HG02588 (cell line): ENCODE measurements around the gene HORMAD1.
A peak's percentile ranks its signal among the peaks of the same experiment; 100 is the strongest.
"Not testable (repeated sequence)": the region's sequence is repeated elsewhere in the genome, so short reads cannot be mapped to it uniquely, and the experiment has no call there.

Experiments used
- ATAC-seq: cut with Tn5 transposase; IDR thresholded peaks from one replicate; pipeline ENCODE4 v1.9.1; 2021; ENCODE audit warnings: mild to moderate bottlenecking, moderate library complexity; ENCODE audit not compliant: unreplicated experiment

HORMAD1 gene

DNA sequence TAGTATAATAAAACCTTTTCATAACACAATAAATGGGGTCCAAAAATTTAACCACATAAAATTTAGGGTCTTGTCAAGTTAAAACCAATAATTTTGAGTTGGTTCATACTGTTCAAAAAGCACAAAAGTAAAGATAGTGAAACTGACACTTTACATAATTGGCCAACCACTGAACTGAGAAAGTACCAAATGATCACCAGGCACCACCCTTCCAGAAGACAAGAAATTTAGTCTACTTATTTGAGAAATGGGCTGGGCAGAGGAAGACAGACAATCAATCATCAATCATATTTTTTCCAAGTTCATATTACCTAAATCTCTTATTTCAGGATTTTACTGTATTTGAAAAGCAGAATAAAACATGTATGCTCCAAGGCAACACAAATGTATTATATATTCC, 17.3 kb downstream of the HORMAD1 start:
- no peak for ATAC-seq

DNA sequence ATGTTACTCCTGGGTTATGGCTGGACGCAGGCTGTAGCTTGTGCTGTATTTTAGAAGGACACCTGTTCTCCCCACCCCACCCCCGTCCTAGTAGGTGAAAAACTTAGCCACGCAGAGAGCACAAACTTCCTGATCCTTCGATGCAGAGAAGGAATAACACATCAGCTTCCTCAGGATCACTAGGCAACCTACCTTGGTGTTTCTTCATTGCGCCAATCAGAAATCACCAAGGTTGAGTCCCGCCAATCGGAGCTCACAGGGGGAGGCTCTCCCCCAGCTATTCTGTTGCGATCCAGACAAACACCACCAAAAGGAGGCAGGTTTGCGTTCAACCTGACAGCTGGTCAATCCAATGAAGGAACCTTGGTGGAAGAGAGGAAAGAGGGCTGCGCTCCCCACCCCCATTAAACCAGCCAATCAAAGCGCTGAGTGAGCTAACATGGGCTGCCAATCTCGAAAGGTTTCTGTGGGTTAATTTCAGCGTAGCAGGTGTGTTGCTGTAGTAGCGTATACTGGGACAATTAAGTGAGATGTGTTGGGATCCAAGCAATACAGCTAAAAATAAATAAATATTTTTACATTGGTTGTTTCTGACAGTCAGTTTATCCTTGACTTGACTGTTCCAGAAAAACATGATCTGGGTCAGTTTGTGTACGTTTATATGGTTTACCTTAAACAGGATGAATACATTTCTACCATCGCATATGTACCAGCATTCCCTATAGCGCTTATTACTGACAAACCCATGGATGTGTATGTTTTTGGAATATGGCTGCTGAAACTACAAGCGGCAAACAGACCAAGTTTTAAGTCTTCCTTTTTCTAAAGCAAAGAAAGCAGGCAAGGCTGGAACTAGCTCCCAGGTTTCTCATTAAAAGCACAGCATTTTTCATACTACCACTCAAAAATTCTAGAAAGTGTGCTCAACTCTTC, 23.4 kb downstream of the HORMAD1 start, which contains the start of gene GOLPH3L:
TSS of gene GOLPH3L (minus strand) at position 160 of the 933 bp plus-strand sequence. CDS start 2,316 bp downstream, outside the sequence.
- peak; percentile 99 for ATAC-seq

DNA sequence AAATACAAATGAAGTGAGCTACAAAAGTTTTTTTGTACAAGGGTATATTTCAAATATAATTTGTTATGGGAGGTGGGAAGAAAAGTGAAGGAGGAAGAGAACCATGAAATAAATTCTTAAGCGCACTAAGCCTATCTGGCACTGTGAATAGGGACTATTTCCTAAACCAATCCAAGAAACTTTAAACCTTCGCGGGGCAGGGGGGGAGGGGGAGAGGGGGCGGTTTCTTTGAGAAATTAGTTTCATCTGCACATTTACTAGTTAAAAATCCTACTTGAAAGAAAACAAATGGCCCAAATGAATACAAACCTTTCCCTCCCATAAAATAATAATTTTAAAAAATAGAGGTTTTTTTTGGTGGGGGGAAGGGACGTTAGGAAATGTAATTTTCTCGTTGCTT, 24.1 kb downstream of the HORMAD1 start:
- ATAC-seq, result no peak

DNA sequence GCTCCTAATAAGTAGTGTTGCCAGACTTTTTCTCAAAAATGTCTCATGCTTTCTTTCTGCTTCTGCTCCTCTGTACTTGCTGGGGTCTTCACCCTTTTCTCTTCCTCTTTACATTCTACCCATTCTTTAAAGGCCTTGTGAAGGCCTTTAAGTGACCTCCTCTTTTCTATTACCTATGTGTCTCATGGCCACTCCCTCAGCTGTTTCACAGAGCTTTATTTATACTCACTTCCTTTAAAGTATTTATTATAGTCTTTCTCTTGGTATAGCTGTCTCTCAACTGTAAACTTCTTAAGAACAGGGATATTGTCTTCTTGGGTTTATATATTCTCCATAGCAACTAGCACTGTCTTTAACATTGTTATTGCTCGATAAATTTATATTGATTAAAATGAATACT, 24.5 kb downstream of the HORMAD1 start:
- no peak for ATAC-seq

DNA sequence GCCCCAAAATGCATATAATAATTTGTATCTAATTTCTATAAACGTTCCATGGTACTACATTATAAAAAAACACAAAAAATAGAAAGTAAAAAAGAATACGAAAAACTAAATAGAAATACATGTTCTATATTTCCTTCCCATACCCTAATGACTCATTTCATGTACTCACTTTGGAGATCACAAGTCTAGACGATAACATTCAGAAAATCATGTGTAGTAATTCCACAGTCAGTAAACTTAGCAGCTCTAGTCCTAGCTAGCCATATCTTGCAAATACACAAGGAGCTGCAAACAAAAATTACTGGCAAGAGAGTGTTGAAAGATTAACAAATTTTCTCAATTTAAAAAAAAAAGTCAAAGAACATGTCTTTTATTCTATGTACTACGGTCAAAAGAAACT, 25.1 kb downstream of the HORMAD1 start:
- no peak for ATAC-seq

DNA sequence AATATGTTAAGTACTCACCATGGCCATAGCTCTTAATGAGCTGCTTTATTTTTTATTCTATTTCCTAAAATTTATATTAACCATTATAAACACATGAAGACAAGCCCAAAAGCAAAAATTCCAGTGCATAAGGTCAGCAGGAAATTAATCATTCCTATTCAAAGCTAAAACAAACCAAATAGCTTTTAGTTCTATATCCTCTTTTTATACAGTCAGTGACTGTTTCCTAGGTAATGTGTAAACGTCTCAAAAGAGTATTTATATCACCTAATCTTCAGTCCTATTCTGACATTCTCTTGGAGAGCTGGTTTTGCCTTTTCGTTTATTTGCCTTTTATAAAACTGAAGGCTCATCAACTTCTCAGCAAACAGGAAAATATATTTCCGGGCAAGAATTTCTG, 28.0 kb downstream of the HORMAD1 start:
- no peak for ATAC-seq

DNA sequence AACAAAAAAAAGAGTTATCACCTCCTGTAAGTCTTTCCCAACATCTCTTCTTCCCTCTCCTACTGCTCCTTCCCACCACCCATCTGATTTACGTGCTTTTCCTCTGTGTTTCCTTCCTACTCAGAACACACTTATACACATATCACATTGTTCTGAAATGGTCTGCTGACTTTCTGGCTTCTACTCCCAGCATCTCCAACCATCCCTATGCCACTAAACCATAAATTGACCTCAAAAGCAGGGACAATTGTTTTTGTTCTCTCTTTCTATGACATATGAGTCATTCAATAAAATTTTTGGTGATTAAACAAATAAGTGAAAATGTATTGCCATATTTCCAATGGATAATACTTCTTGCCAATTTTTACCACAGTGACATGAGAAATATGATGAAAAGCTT, 31.9 kb downstream of the HORMAD1 start:
- ATAC-seq, result no peak

DNA sequence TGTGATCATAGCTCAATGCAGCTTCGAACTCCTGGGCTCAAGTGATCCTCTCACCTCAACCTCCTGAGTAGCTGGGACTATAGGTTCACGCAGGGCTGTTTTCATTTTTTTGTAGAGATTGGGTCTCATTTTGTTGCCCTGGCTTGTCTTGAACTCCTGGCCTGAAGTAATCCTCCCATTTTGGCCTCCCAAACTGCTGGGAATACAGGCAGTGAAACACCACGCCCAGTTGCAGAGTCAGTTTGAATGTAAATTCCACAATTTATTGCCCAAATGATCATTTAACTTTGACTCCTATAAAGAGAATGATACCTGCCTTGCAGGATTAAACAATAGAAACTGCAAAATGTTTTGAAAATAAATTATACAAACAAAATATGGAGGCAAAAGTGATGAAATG, 34.4 kb downstream of the HORMAD1 start:
- no peak for ATAC-seq

DNA sequence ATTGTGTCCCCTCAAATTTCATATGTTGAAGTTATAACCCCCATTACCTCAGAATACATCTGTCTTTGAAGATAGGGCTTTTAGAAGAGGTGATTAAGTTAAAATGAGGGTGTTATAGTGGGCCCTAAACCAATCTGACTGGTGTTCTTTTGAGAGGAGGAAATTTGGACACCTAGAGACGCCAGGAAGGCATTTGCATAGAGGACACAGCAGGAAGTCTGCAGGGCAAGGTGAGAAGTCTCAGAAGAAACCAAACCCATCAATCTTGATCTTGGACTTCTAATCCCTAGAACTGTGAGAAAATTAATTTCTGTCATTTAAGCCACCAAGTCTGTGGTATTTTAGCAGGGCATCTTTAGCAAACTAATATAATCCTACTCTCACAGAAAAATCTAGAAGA, 36.8 kb downstream of the HORMAD1 start:
- no peak for ATAC-seq

DNA sequence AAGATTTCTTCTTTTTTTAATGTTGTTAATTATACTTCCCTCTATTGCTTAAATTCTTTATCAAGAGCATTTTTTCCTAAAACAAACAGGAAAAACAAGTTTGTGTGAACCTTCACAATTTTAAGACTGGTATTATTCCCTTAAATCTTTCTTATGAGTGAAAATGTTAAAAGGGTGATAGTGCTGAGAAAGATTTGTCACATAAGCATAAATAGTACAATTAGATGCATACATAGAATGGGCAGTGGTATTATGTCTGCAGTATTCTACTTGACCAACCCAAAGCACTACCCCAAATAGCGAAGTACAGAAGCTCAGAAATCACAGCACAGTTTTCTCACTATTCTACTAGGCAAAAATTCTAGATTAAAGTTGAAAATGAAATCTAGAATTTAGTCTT, 41.7 kb downstream of the HORMAD1 start:
- ATAC-seq, result no peak

DNA sequence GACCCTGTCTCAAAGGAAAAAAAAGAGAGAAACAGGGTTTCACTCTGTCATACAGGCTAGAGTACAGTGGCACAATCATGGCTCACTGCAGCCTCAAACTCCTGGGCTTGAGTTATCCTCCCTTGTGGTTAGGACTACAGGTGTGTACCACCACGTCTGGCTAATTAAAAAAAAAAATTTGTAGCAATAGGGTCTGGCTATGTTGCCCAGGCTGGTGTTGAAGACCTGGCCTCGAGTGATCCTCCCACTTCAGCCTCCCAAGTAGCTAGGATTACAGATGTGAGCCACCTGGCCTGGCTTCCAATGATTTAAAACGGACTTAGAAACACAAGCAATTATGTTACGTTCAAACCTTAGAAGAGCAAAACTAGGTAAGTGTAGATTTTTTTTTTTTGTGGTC, 45.8 kb downstream of the HORMAD1 start:
- no peak for ATAC-seq

DNA sequence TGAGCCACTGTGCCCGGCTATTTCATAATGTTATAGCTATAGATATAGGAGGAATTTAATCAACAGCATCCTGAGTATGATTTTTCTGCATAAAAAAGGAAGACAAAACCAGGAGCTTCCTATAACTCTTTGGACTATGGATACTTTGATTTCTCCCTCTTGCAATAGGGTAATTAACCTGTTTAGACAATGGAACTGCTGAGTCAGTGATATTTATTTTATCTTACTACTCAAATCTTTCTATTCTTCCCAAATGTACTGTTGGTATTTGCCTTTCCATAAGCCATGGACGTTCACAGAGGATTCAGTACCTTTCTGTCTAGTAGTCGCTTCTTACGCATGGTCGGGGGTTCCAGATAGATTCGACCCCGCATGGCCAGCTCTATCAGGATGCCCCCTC, 57.4 kb downstream of the HORMAD1 start:
- no peak for ATAC-seq

DNA sequence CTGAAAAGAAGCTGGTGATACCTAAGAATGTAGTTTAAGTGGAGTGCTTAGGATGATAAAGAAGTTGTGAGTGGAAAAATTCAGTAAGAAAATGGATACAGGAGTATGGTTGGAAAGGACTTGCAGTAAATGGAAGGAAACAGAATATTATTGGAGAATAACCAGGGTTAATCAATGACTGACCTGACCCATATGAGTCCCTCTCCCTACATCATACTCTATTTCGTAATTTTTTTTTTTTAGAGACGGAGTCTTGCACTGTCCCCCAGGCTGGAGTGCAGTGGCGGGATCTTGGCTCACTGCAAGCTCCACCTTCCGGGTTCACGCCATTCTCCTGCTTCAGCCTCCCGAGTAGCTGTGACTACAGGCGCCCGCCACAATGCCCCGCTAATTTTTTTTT, 57.9 kb downstream of the HORMAD1 start:
- ATAC-seq, result no peak

DNA sequence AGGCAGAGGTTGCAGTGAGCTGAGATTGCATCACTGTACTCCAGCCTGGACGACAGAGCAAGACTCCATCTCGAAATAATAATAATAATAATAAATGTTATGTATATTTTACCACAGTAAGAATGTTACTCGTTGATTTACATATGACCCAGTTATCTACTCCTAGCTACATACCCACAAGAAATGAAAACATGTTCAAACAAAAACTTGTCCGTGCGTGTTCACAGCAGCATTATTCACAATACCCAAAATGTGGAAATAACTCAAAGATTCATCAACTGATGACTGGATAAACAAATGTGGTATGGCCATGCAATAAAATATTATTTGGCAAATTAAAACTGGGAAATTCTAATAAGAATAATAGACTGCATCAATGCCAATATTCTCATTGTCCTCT, 59.5 kb downstream of the HORMAD1 start:
- ATAC-seq, result no peak

DNA sequence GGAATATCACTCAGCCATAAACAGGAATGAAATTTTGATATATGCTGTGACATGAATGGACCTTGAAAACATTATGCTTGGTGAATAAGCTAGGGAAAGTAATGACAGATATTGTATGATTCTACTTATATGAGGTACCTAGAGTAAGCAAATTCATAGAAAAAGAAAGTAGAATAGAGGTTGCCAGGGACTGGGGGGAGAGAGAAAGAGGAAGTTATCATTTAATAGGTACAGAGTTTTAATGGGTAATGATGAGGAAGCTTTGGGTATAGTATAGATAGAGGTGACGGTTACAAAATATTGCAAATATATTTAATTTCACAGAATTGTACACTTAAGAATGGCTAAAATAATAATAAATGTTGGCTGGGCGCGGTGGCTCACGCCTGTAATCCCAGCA, 60.1 kb downstream of the HORMAD1 start:
- no peak for ATAC-seq

DNA sequence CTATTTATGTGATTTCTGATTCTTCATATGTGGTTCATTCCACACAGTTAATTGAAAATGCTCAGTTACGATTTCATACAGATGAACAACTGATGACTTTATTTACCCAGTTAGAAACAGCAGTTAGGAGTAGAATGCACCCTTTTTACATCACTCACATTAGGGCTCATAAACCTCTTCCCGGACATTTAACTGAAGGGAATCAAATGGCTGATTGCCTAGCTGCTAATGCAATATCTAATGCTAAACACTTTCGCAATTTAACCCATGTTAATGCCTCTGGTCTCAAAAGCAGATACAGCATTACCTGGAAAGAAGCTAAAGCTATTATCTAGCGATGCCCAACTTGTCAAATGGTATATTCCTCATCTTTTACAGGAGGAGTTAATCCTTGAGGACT, 63.6 kb downstream of the HORMAD1 start:
- not testable (repeated sequence) for ATAC-seq

DNA sequence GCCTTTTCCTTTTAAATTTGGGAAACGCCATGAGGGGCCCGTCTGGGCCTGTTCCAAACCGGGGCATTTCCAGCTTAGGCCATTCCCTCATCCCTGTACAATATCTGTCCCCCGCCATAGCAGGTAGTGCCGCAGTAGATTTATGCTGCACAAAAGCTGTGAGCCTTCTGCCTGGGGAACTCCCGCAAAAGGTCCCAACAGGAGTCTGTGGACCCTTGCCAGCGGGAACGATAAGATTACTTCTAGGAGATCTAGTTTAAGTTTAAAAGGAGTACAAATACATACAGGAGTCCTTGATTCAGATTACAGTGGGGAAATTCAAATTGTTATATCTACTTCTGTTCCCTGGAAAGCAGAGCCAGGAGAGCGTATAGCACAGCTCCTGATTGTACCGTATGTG, 66.1 kb downstream of the HORMAD1 start:
- ATAC-seq, result not testable (repeated sequence)

DNA sequence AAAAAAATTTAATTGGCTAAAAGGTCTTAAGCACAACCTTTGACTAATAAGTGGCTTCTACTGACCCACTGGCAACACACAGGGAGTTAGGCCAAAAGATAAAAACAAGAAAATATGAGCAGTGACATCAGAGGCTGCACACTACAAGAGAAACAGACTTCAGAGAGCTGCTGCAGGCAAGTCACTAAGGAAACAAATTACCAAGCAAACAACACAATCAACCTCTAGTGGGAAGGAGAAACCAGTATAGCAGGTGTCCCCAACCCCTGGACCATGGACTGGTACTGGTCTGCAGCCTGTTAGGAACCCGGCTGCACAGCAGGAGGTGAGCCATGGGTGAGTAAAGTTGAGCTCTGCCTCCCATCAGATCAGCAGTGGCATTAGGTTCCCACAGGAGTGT, 70.5 kb downstream of the HORMAD1 start:
- ATAC-seq, result no peak

DNA sequence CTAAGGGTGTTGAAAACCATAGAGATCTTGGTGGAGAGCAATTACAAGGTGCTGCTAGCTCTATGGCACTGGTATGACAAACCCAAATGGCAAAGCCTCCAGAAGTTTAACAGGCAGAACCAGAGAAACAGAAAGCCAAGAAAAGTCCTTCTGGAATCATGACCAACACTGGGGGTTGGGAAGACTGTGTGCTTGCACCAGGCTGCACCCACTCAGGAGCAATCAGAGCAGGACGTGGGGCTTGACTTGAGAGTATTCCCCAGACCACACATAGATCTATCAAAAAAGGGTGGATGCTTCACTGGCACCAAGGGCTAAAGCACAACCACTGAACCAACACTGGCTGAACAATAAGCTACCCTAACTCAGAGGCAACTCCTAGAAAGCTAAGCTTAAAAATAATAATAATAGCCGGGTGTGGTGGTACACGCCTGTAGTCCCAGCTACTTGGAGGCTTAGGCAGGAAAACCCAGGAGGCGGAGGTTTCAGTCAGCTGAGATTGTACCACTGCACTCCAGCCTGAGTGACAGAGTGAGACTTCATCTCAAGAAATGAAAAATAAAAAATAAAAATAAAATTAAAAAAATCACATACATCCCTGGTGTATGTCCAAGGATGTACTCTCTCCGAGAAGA, 71.1 kb downstream of the HORMAD1 start:
- ATAC-seq, result no peak
